K562 (cell line): ENCODE results near the gene KCNAB1. TPM values are rescaled to one million over a fixed set of nuclear protein-coding genes. Genes with fewer than 3 reads are reported as not detected.

ENCODE experiments used
- ATAC-seq: fragments of 200-7000 bp; cut with Tn5 transposase; 3 replicates; pipeline ENCODE4 v1.9.1; 2020; ENCODE audit warnings: moderate library complexity
- BruUV-seq: library from RNA; stranded (reverse); fragments of 400-500 nt; replicated peaks from 2 replicates; lab custom pipeline; 2021; lab: Mats Ljungman, UMichigan
- CTCF ChIA-PET: fragments of 300-600 bp; formaldehyde crosslinking; extraction: SDS; loops from one replicate; lab custom pipeline; 2021; ENCODE audit warnings: low intra/inter-chr PET ratio; lab: Yijun Ruan, JAX
- POLR2A ChIA-PET: fragments of 300-600, 350-650 bp; sonication (Branson Sonifier 250); formaldehyde crosslinking; extraction: SDS; loops from one replicate; lab custom pipeline; 2021; ENCODE audit warnings: antibody characterized with exemption, inconsistent platforms; lab: Yijun Ruan, JAX
- DNase-seq, 4 experiments: peaks; one replicate each; pipeline versions ENCODE4 v3.0.0 to v3.0.0-alpha.2; 2011 to 2018; ENCODE audit warnings: low spot score in 3 of 4, mixed read lengths in 3 of 4; ENCODE audit errors: extremely low read depth in 1 of 4
- FAIRE-seq: peaks from 2 replicates; lab custom pipeline; 2011; peaks lifted over from hg19 to GRCh38; lab: Jason Lieb, UNC
- H2AFZ ChIP-seq: 2 replicates; pipeline ENCODE4 v1.6.0; 2011; ENCODE audit warnings: low read depth, low read length, control low read depth, inconsistent platforms
- H3K27ac ChIP-seq: fragments of 200-600 bp; 3 replicates; pipeline ENCODE4 v1.8.0; 2011; ENCODE audit warnings: low read depth, mild to moderate bottlenecking, control low read depth, inconsistent platforms, low read length, moderate library complexity, mixed read lengths; ENCODE audit errors: extremely low read depth
- H3K27me3 ChIP-seq, 2 experiments: fragments of 300-600 bp in 1 of 2; 2 replicates in 1 of 2; 3 replicates in 1 of 2; pipeline versions ENCODE4 v1.6.0 to v1.8.0; 2011; ENCODE audit warnings: inconsistent platforms in 2 of 2, low read length in 2 of 2, mild to moderate bottlenecking in 1 of 2, mixed read lengths in 1 of 2, moderate library complexity in 1 of 2; ENCODE audit not compliant: control insufficient read depth in 2 of 2, insufficient read depth in 2 of 2
- H3K36me3 ChIP-seq: fragments of 300-600 bp; 3 replicates; pipeline ENCODE4 v1.8.0; 2011; ENCODE audit warnings: mild to moderate bottlenecking, low read length, inconsistent platforms; ENCODE audit not compliant: control insufficient read depth, insufficient read depth
- H3K4me1 ChIP-seq, 2 experiments: fragments of 200-600 bp in 1 of 2; replicated peaks in 1 of 2; 2 replicates in 1 of 2; 3 replicates in 1 of 2; pipeline versions ENCODE4 v1.5.1 to v1.8.0; 2011; ENCODE audit warnings: inconsistent platforms in 2 of 2, low read length in 2 of 2, mild to moderate bottlenecking in 1 of 2, mixed read lengths in 1 of 2, moderate library complexity in 1 of 2; ENCODE audit not compliant: control insufficient read depth in 2 of 2, insufficient read depth in 2 of 2
- H3K4me2 ChIP-seq: 2 replicates; pipeline ENCODE4 v1.6.1; 2011; ENCODE audit warnings: low read length, control low read depth, inconsistent platforms, mixed read lengths; ENCODE audit not compliant: insufficient read depth
- H3K4me3 ChIP-seq: fragments of 200-600 bp; sonication (generic), shearing (Covaris generic); 2 replicates; pipeline ENCODE4 v1.5.1; 2016; ENCODE audit warnings: control low read depth, inconsistent platforms
- H3K79me2 ChIP-seq: fragments of 200-600 bp; 3 replicates; pipeline ENCODE4 v1.8.0; 2011; ENCODE audit warnings: low read length, inconsistent platforms; ENCODE audit not compliant: control insufficient read depth, insufficient read depth
- H3K9ac ChIP-seq, 2 experiments: 2 replicates each; pipeline versions ENCODE4 v1.6.0 to v1.6.1; 2011; ENCODE audit warnings: low read depth in 2 of 2, low read length in 2 of 2, control low read depth in 1 of 2, inconsistent platforms in 1 of 2, mild to moderate bottlenecking in 1 of 2, mixed read lengths in 1 of 2; ENCODE audit not compliant: insufficient read depth in 1 of 2
- H3K9me1 ChIP-seq: one replicate; pipeline ENCODE4 v1.6.0; 2011; ENCODE audit warnings: inconsistent platforms, mild to moderate bottlenecking, low read length, moderate library complexity; ENCODE audit not compliant: control insufficient read depth, insufficient read depth
- H3K9me3 ChIP-seq: replicated peaks from 2 replicates; pipeline ENCODE4 v1.5.1; 2011; ENCODE audit warnings: low read depth, low read length, inconsistent platforms; ENCODE audit not compliant: control insufficient read depth, insufficient read depth
- H4K20me1 ChIP-seq: replicated peaks from 2 replicates; pipeline ENCODE4 v1.6.1; 2011; ENCODE audit warnings: low read length, inconsistent platforms, mixed read lengths; ENCODE audit not compliant: control insufficient read depth, insufficient read depth
- CBX1 ChIP-seq: sonication (generic); IDR thresholded peaks from 2 replicates; pipeline ENCODE4 v1.6.1; 2016; ENCODE audit warnings: antibody characterized with exemption, low read depth, mild to moderate bottlenecking
- DPF2 ChIP-seq: fragments of 450-650 bp; IDR thresholded peaks from 2 replicates; pipeline ENCODE4 v1.6.1; 2016
- HIVEP1 ChIP-seq: fragments of 250-450 bp; sonication (Bioruptor Pico); IDR thresholded peaks from 2 replicates; pipeline ENCODE4 v1.4.0; 2020; ENCODE audit warnings: mild to moderate bottlenecking
- IRF2 ChIP-seq: sonication (generic); formaldehyde crosslinking; IDR thresholded peaks from 2 replicates; pipeline ENCODE4 v1.8.1; 2022; ENCODE audit warnings: mild to moderate bottlenecking, missing genetic modification reagents
- MTA2 ChIP-seq: fragments of 450-650 bp; IDR thresholded peaks from 2 replicates; pipeline ENCODE4 v1.6.1; 2016; ENCODE audit warnings: low read depth
- NUFIP1 ChIP-seq: fragments of 450-650 bp; IDR thresholded peaks from 2 replicates; pipeline ENCODE4 v1.6.1; 2018; ENCODE audit not compliant: partially characterized antibody
- SMARCA5 ChIP-seq: fragments of 450-650 bp; IDR thresholded peaks from 2 replicates; pipeline ENCODE4 v1.6.1; 2016
- TAF9B ChIP-seq: fragments of 450-650 bp; IDR thresholded peaks from 2 replicates; pipeline ENCODE4 v1.6.1; 2018; ENCODE audit warnings: mild to moderate bottlenecking; ENCODE audit not compliant: partially characterized antibody
- ZBED1 ChIP-seq: IDR thresholded peaks from 2 replicates; pipeline ENCODE4 v1.6.1; 2014
- ZNF143 ChIP-seq: sonication (generic); formaldehyde crosslinking; IDR thresholded peaks from 2 replicates; pipeline ENCODE4 v1.9.0; 2022; ENCODE audit warnings: mild to moderate bottlenecking, missing genetic modification reagents
- ZNF316 ChIP-seq: fragments of 450-650 bp; IDR thresholded peaks from 2 replicates; pipeline ENCODE4 v1.6.1; 2016
- ZNF717 ChIP-seq: fragments of 250-450 bp; sonication (Bioruptor Pico); IDR thresholded peaks from 2 replicates; pipeline ENCODE4 v1.5.0; 2021
- WGBS: fragments of 100-300 bp; shearing (Covaris generic); methylation state at CpG from one replicate; pipeline ENCODE4 v1.1.6; 2016; ENCODE audit warnings: low coverage, mixed read lengths; ENCODE audit not compliant: insufficient coverage; ENCODE audit errors: missing lambda C conversion rate; 5-methylcytosine and 5-hydroxymethylcytosine counted together
- in situ Hi-C: fragments of 300-500 bp; cut with MboI; formaldehyde crosslinking; loops from 4 replicates; pipeline ENCODE4 v1.15.0; 2018; ENCODE audit warnings: inconsistent platforms, mixed read lengths
- intact Hi-C: fragments of 100-400 bp; cut with micrococcal nuclease; formaldehyde crosslinking; loops from 2 replicates; pipeline ENCODE4 v1.14.2; 2022
- polyA plus RNA-seq, 8 experiments: library from polyadenylated mRNA; depleted of rRNA in 4 of 8; stranded (reverse) in 5 of 8; unstranded in 3 of 8; fragments of >200 nt; fragmentation: Nextera tagmentation in 2 of 8; fragmentation: Illumina TruSeq in 1 of 8; extraction: Ambion mirVana in 2 of 8; extraction: Trizol in 1 of 8; gene quantifications; 2 replicates each; pipeline versions ENCODE4 v1.2.1 to v1.2.3, GENCODE V29; 2011 to 2014; ENCODE audit warnings: inconsistent platforms in 1 of 8, missing spikeins in 1 of 8
- total RNA-seq, 7 experiments: library from RNA; depleted of rRNA in 6 of 7; stranded (reverse); fragments of >200 nt in 6 of 7; fragmentation: Illumina TruSeq in 2 of 7; extraction: Trizol in 2 of 7; gene quantifications; 2 replicates each; pipeline versions ENCODE4 v1.2.1 to v1.2.3, GENCODE V29; 2011 to 2021; ENCODE audit warnings: low replicate concordance in 1 of 7
- TF ChIP-seq, protein P1 (sequence below): sonication (generic); formaldehyde crosslinking; IDR thresholded peaks from 2 replicates; pipeline ENCODE4 v1.8.0; 2022; ENCODE audit warnings: mild to moderate bottlenecking, low read depth, missing genetic modification reagents
- TF ChIP-seq, protein P2 (sequence below), 2 experiments: fragments of 450-650 bp in 1 of 2; sonication (generic) in 1 of 2; formaldehyde crosslinking in 1 of 2; IDR thresholded peaks in 1 of 2; conservative IDR thresholded peaks in 1 of 2; 2 replicates each; pipeline versions ENCODE4 v1.6.1 to v1.8.1; 2016 to 2023; ENCODE audit warnings: mild to moderate bottlenecking in 2 of 2, moderate library complexity in 2 of 2, inconsistent platforms in 1 of 2, missing genetic modification reagents in 1 of 2
- TF ChIP-seq, protein P3 (sequence below): fragments of 250-450 bp; sonication (Bioruptor Pico); IDR thresholded peaks from 2 replicates; pipeline ENCODE4 v1.5.1; 2021; ENCODE audit warnings: mild to moderate bottlenecking
- TF ChIP-seq, protein P4 (sequence below): fragments of 250-450 bp; sonication (Bioruptor Pico); IDR thresholded peaks from 2 replicates; pipeline ENCODE4 v1.5.0; 2022; ENCODE audit warnings: mild to moderate bottlenecking

Gene KCNAB1
- total and polyA plus RNA-seq, 9 of the 15 experiments (the other 6 are each of a cell fraction or from before 2014, with no cell fraction given), result 0.14 to 1.2 (median 0.51) TPM

DNA sequence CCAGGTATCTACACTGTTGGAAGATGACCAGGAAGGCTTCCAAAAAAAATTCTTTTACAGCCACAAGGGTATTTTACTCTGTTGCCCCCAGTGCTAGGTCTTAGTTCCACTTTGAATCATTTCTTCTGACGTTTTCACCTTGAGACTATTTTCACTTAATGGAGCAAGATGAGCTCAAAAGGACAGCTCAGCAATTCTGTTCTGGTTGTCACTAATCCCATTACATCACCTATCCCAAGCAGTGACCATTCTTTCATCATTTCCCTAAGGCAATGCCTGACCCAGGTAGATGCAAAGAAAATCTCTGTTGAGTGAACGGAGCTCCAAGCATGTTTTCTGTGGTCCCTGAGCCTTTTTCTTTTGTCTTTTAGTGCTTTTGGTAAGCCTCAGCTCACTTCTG is 210.0 kb downstream of the KCNAB1 start:
- no peaks in the 10 kb centered on the region for H3K4me1 ChIP-seq
- BruUV-seq, result no TSS peak
- H3K36me3 ChIP-seq, result no peaks in the 10 kb centered on the region
- WGBS, result 0% methylated on average over 2 of the region's 2 CpGs
- no peaks in the 10 kb centered on the region; a peak in 1 of 5 replicates for H3K27me3 ChIP-seq
- H3K9ac ChIP-seq, result no peak overlapping the region
- no peak for TF ChIP-seq IRF2
- TF ChIP-seq, protein P1, sequence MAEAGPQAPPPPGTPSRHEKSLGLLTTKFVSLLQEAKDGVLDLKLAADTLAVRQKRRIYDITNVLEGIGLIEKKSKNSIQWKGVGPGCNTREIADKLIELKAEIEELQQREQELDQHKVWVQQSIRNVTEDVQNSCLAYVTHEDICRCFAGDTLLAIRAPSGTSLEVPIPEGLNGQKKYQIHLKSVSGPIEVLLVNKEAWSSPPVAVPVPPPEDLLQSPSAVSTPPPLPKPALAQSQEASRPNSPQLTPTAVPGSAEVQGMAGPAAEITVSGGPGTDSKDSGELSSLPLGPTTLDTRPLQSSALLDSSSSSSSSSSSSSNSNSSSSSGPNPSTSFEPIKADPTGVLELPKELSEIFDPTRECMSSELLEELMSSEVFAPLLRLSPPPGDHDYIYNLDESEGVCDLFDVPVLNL, result no peak
- TF ChIP-seq DPF2, result no peak
- TF ChIP-seq CBX1, result no peak
- TF ChIP-seq ZNF717 (CRISPR knock-in tag), result no peak
- no peak for TF ChIP-seq ZBED1
- TF ChIP-seq, protein P2, sequence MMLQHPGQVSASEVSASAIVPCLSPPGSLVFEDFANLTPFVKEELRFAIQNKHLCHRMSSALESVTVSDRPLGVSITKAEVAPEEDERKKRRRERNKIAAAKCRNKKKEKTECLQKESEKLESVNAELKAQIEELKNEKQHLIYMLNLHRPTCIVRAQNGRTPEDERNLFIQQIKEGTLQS (IDR thresholded peaks at IDR 0.05), result 0 out of 2 replicates have a peak, but pooled peaks have one; percentile 7
- TF ChIP-seq, protein P2 (CRISPR knock-in tag; conservative IDR thresholded peaks at IDR 0.05), result no peak
- peak; percentile 56 for TF ChIP-seq ZNF316
- TF ChIP-seq, protein P3, sequence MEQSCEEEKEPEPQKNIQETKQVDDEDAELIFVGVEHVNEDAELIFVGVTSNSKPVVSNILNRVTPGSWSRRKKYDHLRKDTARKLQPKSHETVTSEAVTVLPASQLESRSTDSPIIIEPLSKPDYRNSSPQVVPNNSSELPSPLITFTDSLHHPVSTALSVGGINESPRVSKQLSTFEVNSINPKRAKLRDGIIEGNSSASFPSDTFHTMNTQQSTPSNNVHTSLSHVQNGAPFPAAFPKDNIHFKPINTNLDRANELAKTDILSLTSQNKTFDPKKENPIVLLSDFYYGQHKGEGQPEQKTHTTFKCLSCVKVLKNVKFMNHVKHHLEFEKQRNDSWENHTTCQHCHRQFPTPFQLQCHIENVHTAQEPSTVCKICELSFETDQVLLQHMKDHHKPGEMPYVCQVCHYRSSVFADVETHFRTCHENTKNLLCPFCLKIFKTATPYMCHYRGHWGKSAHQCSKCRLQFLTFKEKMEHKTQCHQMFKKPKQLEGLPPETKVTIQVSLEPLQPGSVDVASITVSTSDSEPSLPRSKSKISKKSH (CRISPR knock-in tag), result no peak
- no peak for TF ChIP-seq HIVEP1
- no peak for TF ChIP-seq NUFIP1
- no peak for TF ChIP-seq TAF9B
- TF ChIP-seq ZNF143 (CRISPR knock-in tag), result no peak
- TF ChIP-seq MTA2, result no peak
- TF ChIP-seq SMARCA5, result no peak
- TF ChIP-seq, protein P4, sequence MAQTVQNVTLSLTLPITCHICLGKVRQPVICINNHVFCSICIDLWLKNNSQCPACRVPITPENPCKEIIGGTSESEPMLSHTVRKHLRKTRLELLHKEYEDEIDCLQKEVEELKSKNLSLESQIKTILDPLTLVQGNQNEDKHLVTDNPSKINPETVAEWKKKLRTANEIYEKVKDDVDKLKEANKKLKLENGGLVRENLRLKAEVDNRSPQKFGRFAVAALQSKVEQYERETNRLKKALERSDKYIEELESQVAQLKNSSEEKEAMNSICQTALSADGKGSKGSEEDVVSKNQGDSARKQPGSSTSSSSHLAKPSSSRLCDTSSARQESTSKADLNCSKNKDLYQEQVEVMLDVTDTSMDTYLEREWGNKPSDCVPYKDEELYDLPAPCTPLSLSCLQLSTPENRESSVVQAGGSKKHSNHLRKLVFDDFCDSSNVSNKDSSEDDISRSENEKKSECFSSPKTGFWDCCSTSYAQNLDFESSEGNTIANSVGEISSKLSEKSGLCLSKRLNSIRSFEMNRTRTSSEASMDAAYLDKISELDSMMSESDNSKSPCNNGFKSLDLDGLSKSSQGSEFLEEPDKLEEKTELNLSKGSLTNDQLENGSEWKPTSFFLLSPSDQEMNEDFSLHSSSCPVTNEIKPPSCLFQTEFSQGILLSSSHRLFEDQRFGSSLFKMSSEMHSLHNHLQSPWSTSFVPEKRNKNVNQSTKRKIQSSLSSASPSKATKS (CRISPR knock-in tag), result no peak
- ChIA-PET POLR2A (no interaction called here), CTCF (no interaction called here)
- H2AFZ ChIP-seq, result no peak overlapping the region
- no peaks in the 10 kb centered on the region for H3K79me2 ChIP-seq
- FAIRE-seq (no peak), ATAC-seq (no peak), DNase-seq (no peak)
- H3K4me3 ChIP-seq, result no peak overlapping the region
- in situ Hi-C loops, result no loop called here
- no peaks in the 10 kb centered on the region for H3K9me3 ChIP-seq
- no peaks in the 10 kb centered on the region for H3K9me1 ChIP-seq
- no peak overlapping the region for H3K4me2 ChIP-seq
- no peak overlapping the region for H3K27ac ChIP-seq
- no peaks in the 10 kb centered on the region for H4K20me1 ChIP-seq
- intact Hi-C loops, result no loop called here
